LNCAP (cell line): ENCODE results near the gene PECR.
A peak's percentile ranks its signal among the peaks of the same experiment; 100 is the strongest.

Source experiments
- CTCF ChIP-seq: fragments of 450-650 bp; IDR thresholded peaks from 2 replicates; pipeline ENCODE4 v1.5.1; 2017; ENCODE audit warnings: mild to moderate bottlenecking

The PECR gene

GRCh38 chr2:216033403-216033802 lies 48.2 kb downstream of the PECR start:
- TF ChIP-seq CTCF: no peak

- TF ChIP-seq CTCF: no peak
Measured at GRCh38 chr2:216031960-216032689, 49.5 kb downstream of the PECR start.

GRCh38 chr2:216030216-216030615 lies 51.4 kb downstream of the PECR start:
- TF ChIP-seq CTCF: no peak

- no peak for TF ChIP-seq CTCF
Measured at GRCh38 chr2:216029416-216030129, 52.0 kb downstream of the PECR start.

- no peak for TF ChIP-seq CTCF
Measured at GRCh38 chr2:216024779-216025336, 56.8 kb downstream of the PECR start.

GRCh38 chr2:216023055-216023648 lies 58.5 kb downstream of the PECR start:
- peak; percentile 63 for TF ChIP-seq CTCF

- TF ChIP-seq CTCF: no peak
Measured at GRCh38 chr2:216021768-216022565, 59.6 kb downstream of the PECR start.
